HG03039 (cell line): Measurements from ENCODE around the gene ABCG1.
A peak's percentile ranks its signal among the peaks of the same experiment; 100 is the strongest.
"Not testable (repeated sequence)": the region's sequence is repeated elsewhere in the genome, so short reads cannot be mapped to it uniquely, and the experiment has no call there.

Experiments used
- ATAC-seq: cut with Tn5 transposase; IDR thresholded peaks from one replicate; pipeline ENCODE4 v1.9.1; 2021; ENCODE audit warnings: mild to moderate bottlenecking, moderate library complexity; ENCODE audit not compliant: unreplicated experiment

ABCG1 gene

GRCh38 chr21:42218836-42219605 is at the start of gene ABCG1:
Gene ABCG1, plus strand, starts transcription at chr21:42219140. Its CDS starts 123 bp downstream, at chr21:42219263.
- no peak for ATAC-seq

GRCh38 chr21:42169758-42170157 is 49.2 kb upstream of the ABCG1 start:
- ATAC-seq: no peak

- ATAC-seq: no peak
Observed at GRCh38 chr21:42171091-42172053, 47.6 kb upstream of the ABCG1 start.

GRCh38 chr21:42172596-42173483 is 46.1 kb upstream of the ABCG1 start:
- no peak for ATAC-seq

- no peak for ATAC-seq
Observed at GRCh38 chr21:42174173-42174572, 44.8 kb upstream of the ABCG1 start.

- ATAC-seq: no peak
Observed at GRCh38 chr21:42175110-42175710, 43.7 kb upstream of the ABCG1 start.

GRCh38 chr21:42176859-42177258 is 42.1 kb upstream of the ABCG1 start:
- ATAC-seq: no peak

GRCh38 chr21:42179316-42179715 is 39.6 kb upstream of the ABCG1 start:
- no peak for ATAC-seq

GRCh38 chr21:42180001-42180400 is 38.9 kb upstream of the ABCG1 start:
- not testable (repeated sequence) for ATAC-seq

- no peak for ATAC-seq
Observed at GRCh38 chr21:42182713-42183371, 36.1 kb upstream of the ABCG1 start.

GRCh38 chr21:42183374-42184266 is 35.3 kb upstream of the ABCG1 start:
- no peak for ATAC-seq

- no peak for ATAC-seq
Observed at GRCh38 chr21:42186591-42186990, 32.3 kb upstream of the ABCG1 start.

- peak; percentile 88 for ATAC-seq
Observed at GRCh38 chr21:42187976-42188653, 30.8 kb upstream of the ABCG1 start.

- no peak for ATAC-seq
Observed at GRCh38 chr21:42188663-42189062, 30.3 kb upstream of the ABCG1 start.

GRCh38 chr21:42189431-42189830 is 29.5 kb upstream of the ABCG1 start:
- no peak for ATAC-seq

GRCh38 chr21:42189860-42190485 is 29.0 kb upstream of the ABCG1 start:
- no peak for ATAC-seq

- ATAC-seq: no peak
Observed at GRCh38 chr21:42190486-42190863, 28.5 kb upstream of the ABCG1 start.

GRCh38 chr21:42191064-42191463 is 27.9 kb upstream of the ABCG1 start:
- ATAC-seq: no peak
